Left renal pelvis (tissue), 4 donors: Measurements from ENCODE around the gene SMKR1. TPM values are rescaled to one million over a fixed set of nuclear protein-coding genes. Genes with fewer than 3 reads are reported as not detected.
"Not testable (repeated sequence)": the region's sequence is repeated elsewhere in the genome, so short reads cannot be mapped to it uniquely, and the experiment has no call there.

Experiments
- DNase-seq, 4 donors: peaks; one replicate each; pipeline ENCODE4 v3.0.0-alpha.2; 2013; ENCODE audit warnings: low read depth in 4 of 4, low spot score in 3 of 4
- polyA plus RNA-seq, 4 donors: library from polyadenylated mRNA; unstranded; fragments of 120-200 nt; gene quantifications; one replicate each; pipeline ENCODE4 v1.2.1, GENCODE V29; 2013; ENCODE audit not compliant: insufficient read length in 4 of 4

The SMKR1 gene
- polyA plus RNA-seq, 4 donors: 0.86 to 4.4 (median 3.5) TPM

- not testable (repeated sequence) for DNase-seq
Observed at GRCh38 chr7:129481376-129481775, 21.0 kb upstream of the SMKR1 start.

DNA sequence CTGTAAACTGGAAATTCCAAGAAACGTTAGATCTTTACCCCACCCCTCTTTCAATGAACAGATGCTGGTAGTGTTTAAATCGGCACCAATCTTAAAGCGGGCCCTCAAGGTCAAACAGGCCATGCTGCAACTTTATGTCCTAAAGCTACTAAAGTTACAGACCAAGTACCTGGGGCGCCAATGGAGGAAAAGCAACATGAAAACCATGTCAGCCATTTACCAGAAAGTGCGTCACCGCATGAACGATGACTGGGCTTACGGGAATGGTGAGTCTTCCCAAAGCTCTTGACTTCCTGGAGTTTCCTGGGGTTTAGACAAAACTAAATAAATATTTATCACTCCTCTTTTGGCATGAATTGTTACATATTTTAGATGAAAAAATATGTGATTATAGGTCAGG lies 19.6 kb upstream of the SMKR1 start:
- no peak for DNase-seq

GRCh38 chr7:129489491-129489890 lies 12.8 kb upstream of the SMKR1 start:
- DNase-seq: no peak

DNA sequence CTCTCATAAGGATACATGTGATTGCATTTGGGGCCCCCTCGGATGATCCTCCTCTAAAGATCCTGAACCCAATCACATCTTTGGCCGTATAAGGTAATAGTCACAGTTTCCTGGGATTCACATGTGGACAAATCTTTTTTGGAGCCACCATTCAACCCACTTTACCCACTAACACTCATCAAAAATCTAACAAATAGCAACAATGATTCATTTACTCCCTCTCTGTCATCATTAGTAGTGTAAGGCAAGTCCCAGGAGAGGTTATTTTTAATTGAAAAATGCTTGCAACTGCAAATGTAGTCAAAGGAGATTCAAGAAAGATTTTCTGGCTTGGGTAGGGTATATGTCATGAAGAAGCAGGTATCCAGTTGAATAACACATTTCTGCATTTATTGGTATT lies 9.9 kb upstream of the SMKR1 start:
- DNase-seq: no peak

- no peak for DNase-seq
Observed at GRCh38 chr7:129493555-129493954, 8.8 kb upstream of the SMKR1 start.

DNA sequence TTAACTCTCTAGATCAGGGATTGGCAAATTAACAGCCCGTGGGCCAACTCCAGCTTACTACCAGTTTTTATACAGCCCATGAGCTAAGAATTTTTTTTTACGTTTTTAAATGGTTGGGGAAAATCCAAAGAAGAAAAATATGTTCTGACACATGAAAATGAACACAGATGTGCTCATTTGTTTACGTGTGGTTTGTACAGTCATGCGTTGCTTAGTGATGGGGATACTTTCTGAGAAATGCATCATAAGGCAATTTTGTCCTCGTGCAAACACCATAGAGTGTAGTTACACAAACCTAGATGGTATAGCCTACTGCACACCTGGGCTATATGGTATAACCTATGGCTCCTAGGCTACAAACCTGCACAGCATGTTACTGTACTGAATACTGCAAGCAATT lies 8.3 kb upstream of the SMKR1 start:
- no peak for DNase-seq

GRCh38 chr7:129495987-129496386 lies 6.3 kb upstream of the SMKR1 start:
- DNase-seq: no peak

DNA sequence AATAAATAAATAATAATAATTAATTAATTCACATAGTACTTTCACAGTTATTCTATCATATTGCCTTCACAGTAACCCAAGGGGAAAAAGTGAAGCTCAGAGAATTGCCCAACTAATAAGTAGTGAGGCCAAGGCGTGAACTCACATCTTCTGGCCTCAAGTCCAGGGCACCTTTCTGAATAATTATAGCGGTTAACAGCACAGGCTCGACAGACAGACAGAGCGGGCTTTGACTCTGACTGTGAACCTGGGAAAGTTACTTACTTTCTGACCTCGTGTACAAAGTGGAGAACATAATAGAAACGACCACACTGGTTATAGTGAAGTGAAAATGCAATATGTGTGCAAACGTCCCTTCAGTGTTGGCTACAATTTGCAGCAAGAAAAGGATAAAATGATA lies 5.7 kb upstream of the SMKR1 start:
- DNase-seq: no peak

- DNase-seq: no peak
Observed at GRCh38 chr7:129497156-129497555, 5.2 kb upstream of the SMKR1 start.

- no peak for DNase-seq
Observed at GRCh38 chr7:129498021-129498420, 4.3 kb upstream of the SMKR1 start.

GRCh38 chr7:129499999-129500398 lies 2.3 kb upstream of the SMKR1 start:
- no peak for DNase-seq

- no peak for DNase-seq
Observed at GRCh38 chr7:129502708-129503685, 666 bp downstream of the SMKR1 start.

DNA sequence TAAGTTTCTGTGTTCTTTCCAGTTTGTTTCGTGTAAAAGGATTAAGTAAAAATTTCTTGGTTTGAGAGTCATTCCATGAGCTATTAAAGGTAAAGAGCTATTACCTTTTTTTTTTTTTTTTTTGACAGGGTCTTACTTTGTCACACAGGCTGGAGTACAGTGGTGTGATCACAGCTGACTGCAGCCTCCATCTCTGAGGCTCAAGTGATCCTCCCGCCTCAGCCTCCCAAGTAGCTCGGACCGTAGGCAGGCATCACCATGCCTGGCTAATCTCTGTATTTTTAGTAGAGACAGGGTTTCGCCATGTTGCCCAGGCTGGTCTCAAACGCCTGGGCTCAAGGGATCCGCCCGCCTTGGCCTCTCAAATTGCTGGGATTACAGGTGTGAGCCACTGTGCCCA lies 1.4 kb downstream of the SMKR1 start:
- no peak for DNase-seq

DNA sequence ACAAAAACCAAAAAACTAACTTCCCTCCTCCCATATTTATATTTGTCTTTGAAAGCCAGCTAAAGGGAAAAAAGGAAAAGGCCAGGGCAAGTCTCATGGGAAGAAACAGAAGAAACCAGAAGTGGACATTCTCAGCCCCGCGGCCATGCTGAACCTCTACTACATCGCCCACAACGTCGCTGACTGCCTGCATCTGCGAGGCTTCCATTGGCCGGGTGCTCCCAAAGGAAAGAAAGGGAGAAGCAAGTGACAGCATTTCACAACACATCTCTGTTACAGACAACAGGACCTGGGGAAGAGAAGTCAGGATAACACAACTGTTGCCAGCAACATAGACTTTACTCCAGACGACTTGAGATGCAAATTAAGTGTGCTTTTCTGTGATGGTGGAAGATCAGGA lies 9.9 kb downstream of the SMKR1 start:
- no peak for DNase-seq

GRCh38 chr7:129513546-129513945 lies 11.2 kb downstream of the SMKR1 start:
- DNase-seq: no peak

DNA sequence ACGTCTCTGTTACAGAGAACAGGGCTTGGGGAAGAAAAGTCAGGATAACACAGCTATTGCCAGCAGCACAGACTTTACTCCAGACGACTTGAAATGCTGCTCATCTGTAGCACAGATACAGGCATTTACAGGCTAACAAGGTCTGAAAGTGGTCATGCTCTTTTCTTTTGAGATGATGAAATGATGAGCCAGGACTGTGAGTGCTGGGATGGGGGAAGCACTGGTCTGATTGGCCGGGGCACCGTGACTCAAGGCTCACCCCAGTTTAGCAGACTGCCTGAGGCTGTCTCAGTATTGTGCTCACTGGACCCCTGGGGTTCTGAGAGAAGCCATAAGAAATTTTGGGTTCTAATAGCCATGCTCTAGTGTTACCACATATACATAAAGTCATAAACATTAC lies 12.4 kb downstream of the SMKR1 start:
- no peak for DNase-seq

- DNase-seq: no peak
Observed at GRCh38 chr7:129515381-129515780, 13.1 kb downstream of the SMKR1 start.

DNA sequence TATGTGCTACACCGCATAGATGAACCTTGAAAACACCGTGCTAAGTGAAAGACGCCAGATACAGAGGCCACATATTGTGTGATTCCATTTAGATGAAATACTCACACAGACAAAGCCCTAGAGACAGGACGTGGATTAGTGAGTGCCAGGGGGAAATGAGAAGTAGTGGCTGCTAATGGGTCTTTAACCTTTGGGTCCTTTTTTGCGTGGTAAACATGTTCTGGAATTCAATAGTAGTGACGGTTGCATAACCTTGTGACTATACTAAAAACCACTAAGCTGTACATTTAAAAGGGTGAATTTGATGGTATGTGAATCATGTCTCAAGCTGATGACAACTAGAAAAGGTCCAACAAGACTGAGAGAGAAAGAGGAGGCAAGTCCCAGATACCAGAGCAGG lies 15.6 kb downstream of the SMKR1 start:
- no peak for DNase-seq

GRCh38 chr7:129519464-129519863 lies 17.1 kb downstream of the SMKR1 start:
- no peak for DNase-seq

GRCh38 chr7:129522088-129522970 lies 20.0 kb downstream of the SMKR1 start:
- no peak for DNase-seq

GRCh38 chr7:129522971-129523340 lies 20.6 kb downstream of the SMKR1 start:
- DNase-seq: no peak

DNA sequence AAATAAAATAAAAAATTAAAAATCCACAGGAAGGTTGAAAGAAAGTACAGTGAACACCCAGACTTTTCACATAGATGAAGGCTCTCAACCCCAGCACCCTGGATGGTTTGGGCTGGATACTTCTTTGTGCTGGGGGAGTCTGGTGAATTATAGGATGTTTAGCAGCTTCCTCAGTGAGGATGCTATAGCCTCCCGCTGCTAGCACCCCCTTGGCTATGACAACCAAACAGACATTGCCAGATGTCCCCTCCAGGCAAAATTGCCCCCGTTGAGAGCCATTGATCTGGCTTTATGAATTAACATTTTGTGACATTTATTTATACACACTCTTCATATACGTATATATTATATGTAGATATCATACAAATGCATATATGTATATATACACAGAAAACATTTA lies 21.6 kb downstream of the SMKR1 start:
- no peak for DNase-seq
